OCI-LY1 (cell line): ENCODE data around the gene AFF4.

Experiments used
- H2AFZ ChIP-seq: fragments of 200-600 bp; sonication (generic), shearing (Covaris generic); 2 replicates; pipeline ENCODE4 v1.6.0; 2014; ENCODE audit warnings: antibody characterized with exemption, mild to moderate bottlenecking, low read length
- H3F3A ChIP-seq: fragments of 200-600 bp; sonication (generic), shearing (Covaris generic); 2 replicates; pipeline ENCODE4 v1.6.0; 2014; ENCODE audit warnings: mild to moderate bottlenecking, antibody characterized with exemption, low read length, moderate library complexity; ENCODE audit not compliant: insufficient read depth
- H3K27ac ChIP-seq: fragments of 200-600 bp; sonication (generic); 2 replicates; pipeline ENCODE4 v1.5.1; 2014; ENCODE audit warnings: low read length, mixed run types, mild to moderate bottlenecking, low read depth; ENCODE audit not compliant: poor library complexity, severe bottlenecking
- H3K27me3 ChIP-seq: fragments of 200-600 bp; sonication (generic); 2 replicates; pipeline ENCODE4 v1.6.0; 2014; ENCODE audit warnings: antibody characterized with exemption, mild to moderate bottlenecking, low read length, moderate library complexity; ENCODE audit not compliant: insufficient read depth
- H3K36me3 ChIP-seq: fragments of 200-600 bp; sonication (generic); 2 replicates; pipeline ENCODE4 v1.6.1; 2014; ENCODE audit warnings: mild to moderate bottlenecking, antibody characterized with exemption, low read length, moderate library complexity, mixed read lengths; ENCODE audit not compliant: insufficient read depth
- H3K4me1 ChIP-seq: fragments of 200-600 bp; sonication (generic); 2 replicates; pipeline ENCODE4 v1.5.1; 2014; ENCODE audit warnings: mild to moderate bottlenecking, low read length, moderate library complexity; ENCODE audit not compliant: insufficient read depth, severe bottlenecking
- H3K4me2 ChIP-seq: fragments of 200-600 bp; sonication (generic), shearing (Covaris generic); 2 replicates; pipeline ENCODE4 v1.6.1; 2014; ENCODE audit warnings: low read length
- H3K4me3 ChIP-seq: fragments of 200-600 bp; sonication (generic); 2 replicates; pipeline ENCODE4 v1.5.1; 2014; ENCODE audit warnings: low read length, low read depth, mild to moderate bottlenecking, mixed read lengths; ENCODE audit not compliant: poor library complexity, severe bottlenecking
- H3K79me2 ChIP-seq: fragments of 200-600 bp; shearing (Covaris generic); 2 replicates; pipeline ENCODE4 v1.6.1; 2016; ENCODE audit warnings: mixed run types, low read length, mixed read lengths; ENCODE audit not compliant: insufficient read depth
- H3K9ac ChIP-seq: fragments of 200-600 bp; sonication (generic), shearing (Covaris generic); 2 replicates; pipeline ENCODE4 v1.6.1; 2014; ENCODE audit warnings: mild to moderate bottlenecking, low read length, mixed read lengths
- H3K9me2 ChIP-seq: fragments of 200-600 bp; sonication (generic), shearing (Covaris generic); 2 replicates; pipeline ENCODE4 v1.6.1; 2014; ENCODE audit warnings: low read depth, mild to moderate bottlenecking, low read length, mixed read lengths
- H3K9me3 ChIP-seq: fragments of 200-600 bp; shearing (Covaris generic); 2 replicates; pipeline ENCODE4 v1.6.1; 2014; ENCODE audit warnings: low read length, mixed read lengths
- H4K20me1 ChIP-seq: fragments of 200-600 bp; sonication (generic), shearing (Covaris generic); 2 replicates; pipeline ENCODE4 v1.6.0; 2016; ENCODE audit warnings: mild to moderate bottlenecking, low read length; ENCODE audit not compliant: insufficient read depth
- CTCF ChIP-seq: fragments of 200-600 bp; sonication (generic), shearing (Covaris generic); IDR thresholded peaks from 2 replicates; pipeline ENCODE4 v1.5.1; 2017; ENCODE audit warnings: mild to moderate bottlenecking, antibody characterized with exemption, low read length, moderate library complexity, mixed read lengths
- EZH2 ChIP-seq: fragments of 200-600 bp; sonication (generic), shearing (Covaris generic); IDR thresholded peaks from 2 replicates; pipeline ENCODE4 v1.8.0; 2017; ENCODE audit warnings: borderline replicate concordance, mixed run types, mild to moderate bottlenecking, antibody characterized with exemption, low read length, moderate library complexity, mixed read lengths

Gene AFF4

GRCh38 chr5:132872788-132873118 lies 90.7 kb downstream of the AFF4 start:
- Histone ChIP-seq H3K27me3 (no peaks in the 10 kb centered on the region), H3K36me3 (peaks cover 73% of the 10 kb centered on the region), H3K9ac (no peak overlapping the region), H3K79me2 (no peaks in the 10 kb centered on the region), H3K9me3 (no peaks in the 10 kb centered on the region), H2AFZ (no peak overlapping the region), H3K4me2 (no peak overlapping the region), H3K4me3 (no peak overlapping the region), H3F3A (no peaks in the 10 kb centered on the region), H4K20me1 (no peaks in the 10 kb centered on the region), H3K27ac (no peak overlapping the region), H3K9me2 (no peaks in the 10 kb centered on the region), H3K4me1 (peaks cover under 1% of the 10 kb centered on the region)
- TF ChIP-seq EZH2 (no peak), CTCF (no peak)

- TF ChIP-seq CTCF (no peak), EZH2 (no peak)
- H3K4me3 ChIP-seq = no peak overlapping the region
- 0 out of 2 replicates have a peak, but pooled peaks cover 5% of the 10 kb centered on the region for H3K79me2 ChIP-seq
- no peaks in the 10 kb centered on the region for H3F3A ChIP-seq
- no peaks in the 10 kb centered on the region for H3K27me3 ChIP-seq
- H4K20me1 ChIP-seq = no peaks in the 10 kb centered on the region
- H3K4me1 ChIP-seq = peaks cover 8% of the 10 kb centered on the region
- H2AFZ ChIP-seq = no peak overlapping the region
- H3K36me3 ChIP-seq = peaks cover 65% of the 10 kb centered on the region
- no peak overlapping the region for H3K9ac ChIP-seq
- no peaks in the 10 kb centered on the region for H3K9me3 ChIP-seq
- no peaks in the 10 kb centered on the region for H3K9me2 ChIP-seq
- no peak overlapping the region for H3K4me2 ChIP-seq
- H3K27ac ChIP-seq = no peak overlapping the region
Observed at GRCh38 chr5:132871459-132872284, 91.8 kb downstream of the AFF4 start.

GRCh38 chr5:132870801-132871200 lies 92.6 kb downstream of the AFF4 start:
- Histone ChIP-seq H3K4me3 (no peak overlapping the region), H3K4me1 (peaks cover 11% of the 10 kb centered on the region), H3K9me3 (no peaks in the 10 kb centered on the region), H3K36me3 (peaks cover 61% of the 10 kb centered on the region), H2AFZ (no peak overlapping the region), H3K4me2 (no peak overlapping the region), H3K27ac (no peak overlapping the region), H3K9ac (no peak overlapping the region), H3K27me3 (no peaks in the 10 kb centered on the region), H4K20me1 (no peaks in the 10 kb centered on the region), H3F3A (no peaks in the 10 kb centered on the region), H3K9me2 (no peaks in the 10 kb centered on the region), H3K79me2 (0 out of 2 replicates have a peak, but pooled peaks cover 5% of the 10 kb centered on the region)
- TF ChIP-seq CTCF (no peak), EZH2 (no peak)
